NCI-H524 (cell line): ENCODE data around the gene LILRB1.
A peak's percentile ranks its signal among the peaks of the same experiment; 100 is the strongest.
"Not testable (repeated sequence)": the region's sequence is repeated elsewhere in the genome, so short reads cannot be mapped to it uniquely, and the experiment has no call there.

Experiments used
- DNase-seq, 2 experiments: peaks; one replicate each; lab custom pipeline; 2025; lab: John Stamatoyannopoulos, UW

LILRB1 gene

GRCh38 chr19:54661846-54662481, 31.7 kb downstream of the LILRB1 start:
- DNase-seq, result no peak

DNA sequence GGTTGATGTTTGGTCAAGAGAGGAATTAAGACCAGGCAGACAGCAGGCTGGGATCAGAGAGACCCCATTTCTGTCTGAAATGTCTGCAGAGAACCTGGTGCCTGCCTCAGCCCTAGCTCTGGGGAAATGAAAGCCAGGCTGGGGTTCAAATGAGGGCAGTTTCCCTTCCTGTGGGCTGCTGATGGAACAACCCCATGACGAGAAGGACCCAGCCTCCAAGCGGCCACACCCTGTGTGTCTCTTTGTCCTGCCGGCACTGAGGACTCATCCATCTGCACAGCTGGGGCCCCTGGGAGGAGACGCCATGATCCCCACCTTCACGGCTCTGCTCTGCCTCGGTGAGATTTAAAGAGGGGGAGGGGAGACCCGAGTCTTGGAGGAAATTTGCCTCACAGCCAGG, 32.4 kb downstream of the LILRB1 start, which contains the start of gene LILRB4:
Gene LILRB4, plus strand, starts transcription at position 256 of the 400 bp plus-strand sequence. Its CDS starts 49 bp downstream, at position 305.
- DNase-seq, result no peak

- no peak for DNase-seq
These were observed 35.2 kb downstream of the LILRB1 start for GRCh38 chr19:54665530-54665929.

- DNase-seq, result no peak
These were observed 36.9 kb downstream of the LILRB1 start for GRCh38 chr19:54667217-54667616.

DNA sequence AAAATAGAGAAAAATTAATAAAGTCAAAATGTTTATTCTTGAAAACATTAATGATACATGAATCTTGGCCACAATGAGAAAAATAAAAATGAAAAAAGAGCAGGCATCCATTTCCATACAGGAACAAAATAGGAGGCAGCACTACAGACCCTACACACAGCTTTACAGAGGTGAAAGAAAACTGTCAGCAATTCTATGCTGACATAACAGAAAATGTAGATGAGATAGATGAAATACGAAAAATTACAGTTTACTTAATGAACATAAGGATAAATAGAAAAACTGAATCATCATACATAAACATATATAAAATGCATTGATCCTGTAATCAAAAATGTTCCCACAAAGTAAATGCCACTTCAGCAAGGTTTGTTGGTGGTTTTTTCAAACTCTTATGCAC, 38.1 kb downstream of the LILRB1 start:
- DNase-seq, result no peak

GRCh38 chr19:54670576-54671357, 40.5 kb downstream of the LILRB1 start:
- DNase-seq, result no peak

DNA sequence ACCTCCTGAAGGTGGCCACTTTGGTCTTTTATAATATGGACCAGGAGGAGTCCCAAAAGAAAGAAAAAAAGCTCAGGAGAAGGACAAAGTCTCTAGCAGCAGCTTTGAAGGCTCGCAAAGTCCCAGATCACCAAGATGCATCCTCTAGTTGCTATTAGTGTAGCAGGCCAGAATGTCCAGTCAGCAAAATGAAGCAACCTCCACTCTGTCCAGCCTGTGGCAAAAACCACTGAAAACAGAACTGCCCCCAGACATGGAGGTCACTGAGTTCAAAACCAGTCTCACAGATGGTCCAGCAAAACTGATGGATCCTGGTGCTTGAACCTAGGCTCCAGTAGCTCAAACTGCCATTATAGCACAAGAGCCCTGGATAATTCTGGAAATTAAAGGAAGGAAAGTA, 42.9 kb downstream of the LILRB1 start:
- DNase-seq, result no peak

DNA sequence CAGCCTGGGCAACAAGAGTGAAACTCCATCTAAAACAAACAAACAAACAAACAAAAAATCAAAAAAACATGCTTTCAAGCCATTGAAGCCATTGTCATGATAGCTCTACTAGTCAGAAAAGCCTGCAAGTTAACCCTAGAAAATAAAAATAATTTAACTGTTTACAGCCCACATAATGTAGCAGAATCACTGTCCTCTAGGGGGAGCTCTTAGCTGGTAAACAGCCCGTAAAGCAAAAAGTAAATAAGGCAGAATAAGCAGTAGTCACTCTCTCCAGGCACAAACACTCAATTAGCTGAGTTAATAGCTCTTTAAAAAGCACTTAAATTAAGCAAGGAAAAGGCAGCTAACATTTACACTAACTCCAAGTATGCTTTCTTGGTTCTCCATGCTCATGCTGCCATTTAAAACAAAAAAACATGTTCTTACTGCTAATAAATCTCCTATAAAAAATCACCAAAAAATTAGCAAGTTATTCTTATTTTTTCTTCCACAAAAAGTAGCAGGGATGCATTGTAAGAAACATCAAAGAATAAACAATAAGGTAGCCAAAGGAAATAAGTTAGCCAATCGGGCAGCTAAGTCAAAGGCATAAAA, 43.8 kb downstream of the LILRB1 start:
- DNase-seq, result peak in 1 of 2 experiments; percentile 11

- DNase-seq, result peak in 1 of 2 experiments; percentile 1
These were observed 46.0 kb downstream of the LILRB1 start for GRCh38 chr19:54676210-54676834.

GRCh38 chr19:54677217-54677616, 46.9 kb downstream of the LILRB1 start:
- DNase-seq, result no peak

GRCh38 chr19:54681596-54681995, 51.3 kb downstream of the LILRB1 start:
- not testable (repeated sequence) for DNase-seq

DNA sequence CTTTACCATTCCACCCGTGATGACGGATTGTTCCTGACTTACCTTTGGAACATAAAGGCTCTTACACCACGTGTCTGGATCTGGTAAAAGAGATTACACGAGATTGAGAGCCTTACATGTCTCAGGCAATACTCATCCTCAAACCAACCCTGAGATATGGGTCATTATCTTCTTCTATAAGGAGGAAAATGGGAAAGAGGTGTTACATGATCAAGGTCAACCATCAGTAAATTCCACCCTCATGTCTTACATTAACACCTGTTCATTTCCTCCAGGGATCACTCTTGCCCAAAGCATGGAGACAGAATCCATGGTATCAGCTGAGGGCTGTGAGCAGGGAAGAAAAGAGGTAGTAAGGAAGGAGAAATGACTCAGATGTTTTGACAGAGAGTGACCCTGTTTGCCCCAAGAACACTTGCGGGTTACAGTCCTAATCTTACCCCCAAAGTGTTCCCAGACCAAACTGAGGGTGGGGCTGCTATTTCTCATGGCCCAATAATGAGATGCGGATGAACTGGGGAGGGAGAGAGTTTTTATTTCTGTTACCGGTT, 52.1 kb downstream of the LILRB1 start:
- no peak for DNase-seq

- no peak for DNase-seq
These were observed 54.2 kb downstream of the LILRB1 start for GRCh38 chr19:54684527-54684926.
